Fibroblast of skin of back (primary cell): ENCODE measurements around the gene MAGED4B. TPM values are rescaled to one million over a fixed set of nuclear protein-coding genes. Genes with fewer than 3 reads are reported as not detected.
"Not testable (repeated sequence)": the region's sequence is repeated elsewhere in the genome, so short reads cannot be mapped to it uniquely, and the experiment has no call there.

Source experiments
- DNase-seq: peaks from one replicate; pipeline ENCODE4 v3.0.0-alpha.2; 2013
- polyA plus RNA-seq, 2 experiments: library from polyadenylated mRNA; unstranded; fragments of 120-200 nt; gene quantifications; one replicate each; pipeline ENCODE4 v1.2.1, GENCODE V29; 2013; ENCODE audit not compliant: insufficient read length in 2 of 2

MAGED4B gene, protein sequence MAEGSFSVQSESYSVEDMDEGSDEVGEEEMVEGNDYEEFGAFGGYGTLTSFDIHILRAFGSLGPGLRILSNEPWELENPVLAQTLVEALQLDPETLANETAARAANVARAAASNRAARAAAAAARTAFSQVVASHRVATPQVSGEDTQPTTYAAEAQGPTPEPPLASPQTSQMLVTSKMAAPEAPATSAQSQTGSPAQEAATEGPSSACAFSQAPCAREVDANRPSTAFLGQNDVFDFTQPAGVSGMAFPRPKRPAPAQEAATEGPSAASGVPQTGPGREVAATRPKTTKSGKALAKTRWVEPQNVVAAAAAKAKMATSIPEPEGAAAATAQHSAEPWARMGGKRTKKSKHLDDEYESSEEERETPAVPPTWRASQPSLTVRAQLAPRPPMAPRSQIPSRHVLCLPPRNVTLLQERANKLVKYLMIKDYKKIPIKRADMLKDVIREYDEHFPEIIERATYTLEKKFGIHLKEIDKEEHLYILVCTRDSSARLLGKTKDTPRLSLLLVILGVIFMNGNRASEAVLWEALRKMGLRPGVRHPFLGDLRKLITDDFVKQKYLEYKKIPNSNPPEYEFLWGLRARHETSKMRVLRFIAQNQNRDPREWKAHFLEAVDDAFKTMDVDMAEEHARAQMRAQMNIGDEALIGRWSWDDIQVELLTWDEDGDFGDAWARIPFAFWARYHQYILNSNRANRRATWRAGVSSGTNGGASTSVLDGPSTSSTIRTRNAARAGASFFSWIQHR
- polyA plus RNA-seq (2013, experiment 1 of 2; ENCODE audit: insufficient read length): 87.6 TPM
- 91.1 TPM for polyA plus RNA-seq (2013, experiment 2 of 2; ENCODE audit: insufficient read length)

DNA sequence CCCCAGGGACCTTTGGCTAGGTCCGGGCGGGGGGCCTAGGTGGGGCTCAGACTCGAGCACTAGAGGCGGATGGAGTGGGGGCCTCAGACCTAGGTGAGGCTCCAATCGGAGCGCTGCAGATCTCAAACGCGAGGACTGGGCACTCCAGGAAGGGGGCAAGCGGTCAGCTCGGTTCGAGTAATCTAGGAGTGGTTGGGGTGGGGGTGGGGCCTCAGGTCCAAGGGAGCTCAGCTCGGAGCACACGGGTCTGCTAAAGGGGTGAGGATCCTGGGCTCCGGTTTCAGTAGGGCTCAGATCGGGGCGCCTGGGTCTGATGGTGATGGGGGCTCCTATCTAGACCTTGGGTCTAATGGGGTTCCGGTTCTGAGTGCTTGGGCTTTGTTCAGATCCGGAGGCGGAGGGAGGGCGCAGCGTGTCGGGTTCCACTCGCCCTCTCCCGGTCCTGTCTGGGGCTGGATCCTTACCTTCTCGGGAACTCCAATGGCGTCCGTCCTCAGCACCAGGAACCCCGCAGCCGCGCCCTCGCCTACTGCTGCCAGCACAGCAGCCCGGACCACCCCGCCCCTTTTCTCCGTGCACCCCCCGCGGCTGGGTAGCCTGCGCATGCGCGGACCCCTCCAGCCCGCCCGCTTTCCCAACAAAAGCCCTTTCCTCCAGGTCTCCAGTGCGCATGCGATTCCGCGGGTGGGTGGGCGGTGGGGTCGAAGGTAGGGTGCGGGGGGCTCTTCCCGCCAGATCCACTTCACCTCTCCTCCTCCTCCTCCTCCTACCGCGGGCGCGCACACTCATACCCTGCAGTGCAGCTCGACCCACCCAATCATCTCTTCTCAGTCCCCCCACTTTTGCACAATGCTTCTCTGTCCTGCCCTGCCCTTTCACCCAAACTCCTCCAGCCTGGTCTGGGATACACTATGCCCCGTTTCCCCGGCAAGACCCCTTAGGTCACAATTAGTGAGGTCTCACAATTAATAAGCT is at the start of gene MAGED4B:
TSS of gene MAGED4B (minus strand) at position 518 of the 975 bp plus-strand sequence. CDS start 1,011 bp downstream, outside the sequence.
- not testable (repeated sequence) for DNase-seq

DNA sequence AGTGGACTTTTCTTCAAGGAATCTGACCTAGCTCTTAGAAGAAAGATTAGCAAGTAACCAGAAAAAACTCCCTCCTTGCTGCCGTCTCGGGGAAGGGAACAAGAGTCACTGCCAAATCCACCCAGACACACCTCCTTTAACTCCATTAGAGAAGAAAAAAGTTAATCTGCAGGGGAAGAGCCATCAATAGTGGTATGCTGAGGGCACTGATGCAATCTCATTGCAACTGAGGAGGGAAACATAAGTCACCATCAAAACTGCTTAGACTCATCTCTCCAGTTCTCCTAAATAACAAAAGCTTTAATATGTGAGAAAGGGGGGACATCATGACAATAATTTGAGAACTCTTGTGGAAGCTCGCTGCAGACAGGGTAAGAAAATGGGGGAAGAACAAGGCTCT is 49.3 kb upstream of the MAGED4B start:
- peak; percentile 0 for DNase-seq

DNA sequence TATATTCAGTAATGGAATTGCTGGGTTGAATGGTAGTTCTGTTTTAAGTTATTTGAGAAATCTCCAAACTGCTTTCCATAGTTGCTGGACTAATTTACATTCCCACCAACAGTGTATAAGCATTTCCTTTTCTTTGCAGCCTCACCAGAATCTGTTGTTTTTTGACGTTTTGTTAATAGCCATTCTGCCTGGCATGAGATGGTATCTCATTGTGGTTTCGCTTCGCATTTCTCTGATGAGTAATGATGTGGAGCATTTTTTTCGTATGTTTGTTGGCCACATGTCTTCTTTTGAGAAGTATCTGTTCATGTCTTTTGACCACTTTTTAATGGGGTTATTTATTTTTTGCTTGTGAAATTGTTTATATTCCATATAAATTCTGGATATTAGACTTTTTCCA is 13.6 kb upstream of the MAGED4B start:
- DNase-seq: peak; percentile 44

DNA sequence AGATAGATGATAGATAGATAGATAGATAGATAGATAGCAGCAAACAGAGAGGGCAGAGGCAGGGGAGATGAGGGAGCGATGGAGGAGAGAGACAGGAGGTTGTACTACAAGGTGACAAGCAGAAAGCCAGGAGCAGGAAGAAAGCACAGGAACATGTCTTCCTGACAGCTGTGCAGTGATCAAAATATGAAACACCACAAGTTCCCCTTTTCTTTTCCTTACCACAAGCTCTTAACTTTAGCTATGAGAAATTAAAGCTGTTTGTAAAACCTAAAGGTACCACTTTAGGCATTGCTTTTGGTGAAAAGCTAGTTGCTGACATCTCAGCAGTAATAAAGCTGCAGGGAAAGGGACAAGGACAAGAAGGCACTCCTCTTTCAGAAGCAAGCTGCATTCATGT is 9.1 kb upstream of the MAGED4B start:
- no peak for DNase-seq

DNA sequence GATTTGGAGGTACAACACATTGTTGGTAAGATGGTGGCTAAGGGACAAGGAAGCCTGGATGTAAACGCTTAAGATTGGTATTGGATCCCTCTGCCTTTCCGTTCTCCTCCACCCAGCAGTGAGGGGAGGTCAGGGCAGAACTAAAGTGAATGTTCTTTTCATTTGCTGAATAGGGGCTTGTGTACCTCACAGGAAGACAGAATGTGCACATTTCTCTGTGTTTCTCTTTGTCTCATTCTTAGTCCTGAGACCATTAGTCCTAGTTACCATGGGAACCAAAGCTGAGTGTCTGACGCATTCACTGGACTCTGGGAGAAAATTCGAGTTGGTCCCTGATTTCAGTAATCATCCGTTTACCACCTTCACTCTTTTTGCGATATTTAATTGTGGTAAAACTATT is 26.7 kb downstream of the MAGED4B start:
- DNase-seq: not testable (repeated sequence)

DNA sequence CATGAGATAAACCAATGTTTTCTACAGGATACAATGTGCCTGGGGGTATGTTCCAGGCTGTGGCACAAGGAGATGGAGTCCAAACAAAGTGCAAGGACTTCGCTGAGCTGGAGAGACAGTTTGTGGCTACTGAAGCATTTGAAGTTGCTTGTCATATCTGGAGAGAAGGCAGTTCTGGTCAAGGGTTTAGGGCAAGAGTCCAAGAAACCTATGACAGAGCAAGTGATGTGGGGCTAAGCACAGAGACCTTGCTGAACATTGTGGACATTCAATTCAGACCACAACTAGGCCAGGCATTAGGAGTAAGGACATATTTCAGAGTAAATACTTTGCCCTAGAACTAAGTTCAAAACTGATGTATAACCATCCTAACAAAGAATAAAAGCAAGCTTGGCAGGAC is 34.8 kb downstream of the MAGED4B start:
- no peak for DNase-seq

DNA sequence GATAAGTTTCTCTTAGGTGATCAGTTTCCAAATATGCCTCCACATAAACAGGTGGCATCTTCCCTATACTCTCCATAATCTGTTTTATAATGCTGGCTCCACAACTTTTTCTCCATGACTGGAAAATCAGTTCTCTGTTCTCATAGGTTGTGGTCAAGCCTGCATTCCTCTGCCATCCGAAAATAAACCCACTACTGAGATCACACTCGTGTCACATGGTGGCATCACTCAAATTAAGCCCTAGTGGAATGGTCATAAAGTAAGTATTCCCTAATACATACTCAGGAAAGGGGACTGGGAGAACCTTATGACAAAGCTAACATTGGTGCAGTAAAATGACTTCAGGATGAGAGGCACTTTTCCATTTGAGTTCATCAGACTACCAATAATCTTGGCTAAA is 37.6 kb downstream of the MAGED4B start:
- no peak for DNase-seq

DNA sequence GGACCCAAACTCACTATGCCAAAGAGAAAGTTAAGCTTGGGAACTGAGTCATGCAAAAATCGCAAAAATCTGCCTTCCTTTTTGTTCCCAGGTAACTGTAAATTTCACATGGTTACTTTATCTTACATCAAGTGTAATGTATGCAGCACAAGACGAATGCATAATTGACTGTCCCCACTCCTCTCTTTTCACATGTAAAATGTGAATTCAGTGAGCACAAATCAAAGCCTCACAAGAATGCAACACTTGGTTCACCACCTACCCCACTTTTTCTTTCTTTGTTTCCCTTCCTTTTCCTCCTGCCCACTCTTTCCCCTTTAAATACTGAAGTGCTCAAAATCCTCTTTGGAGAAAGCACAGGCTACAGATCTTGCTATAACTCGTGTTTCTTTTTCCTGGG is 53.2 kb downstream of the MAGED4B start:
- DNase-seq: no peak
